Endothelial cell of umbilical vein (primary cell): ENCODE results near the gene GPR42. TPM values are rescaled to one million over a fixed set of nuclear protein-coding genes. Genes with fewer than 3 reads are reported as not detected.

Source experiments
- BruUV-seq: library from RNA; stranded (reverse); fragments of 400-500 nt; replicated peaks from 2 replicates; lab custom pipeline; 2021; lab: Mats Ljungman, UMichigan
- CTCF ChIA-PET: fragments of 300-600, 350-600 bp; sonication (Branson Sonifier 250); formaldehyde crosslinking; loops from one replicate; lab custom pipeline; 2021; ENCODE audit warnings: antibody characterized with exemption, inconsistent platforms; lab: Charles Lee
- POLR2A ChIA-PET: fragments of 300-600, 350-600 bp; sonication (Branson Sonifier 250); formaldehyde crosslinking; loops from one replicate; lab custom pipeline; 2021; ENCODE audit warnings: antibody characterized with exemption, inconsistent platforms; lab: Charles Lee
- DNase-seq: peaks from one replicate; pipeline ENCODE4 v3.0.0-alpha.2; 2011; ENCODE audit warnings: low read depth, low spot score
- FAIRE-seq: peaks from 2 replicates; lab custom pipeline; 2011; peaks lifted over from hg19 to GRCh38; lab: Jason Lieb, UNC
- H2AFZ ChIP-seq: 2 replicates; pipeline ENCODE4 v1.6.0; 2012; ENCODE audit warnings: low read depth, low read length, control low read depth, inconsistent platforms
- H3K27ac ChIP-seq: 2 replicates; pipeline ENCODE4 v1.5.1; 2011; ENCODE audit warnings: low read depth, mild to moderate bottlenecking, control low read depth, low read length, moderate library complexity; ENCODE audit not compliant: insufficient read depth
- H3K27me3 ChIP-seq, 2 experiments: 2 replicates each; pipeline versions ENCODE4 v1.6.0 to v1.6.1; 2011; ENCODE audit warnings: low read length in 2 of 2, mixed read lengths in 1 of 2; ENCODE audit not compliant: control insufficient read depth in 2 of 2, insufficient read depth in 2 of 2
- H3K36me3 ChIP-seq, 2 experiments: 2 replicates in 1 of 2; 3 replicates in 1 of 2; pipeline ENCODE4 v1.5.1; 2011; ENCODE audit warnings: low read length in 2 of 2, mild to moderate bottlenecking in 1 of 2, moderate library complexity in 1 of 2; ENCODE audit not compliant: control insufficient read depth in 2 of 2, insufficient read depth in 2 of 2; ENCODE audit errors: extremely low read depth in 1 of 2
- H3K4me1 ChIP-seq: 3 replicates; pipeline ENCODE4 v1.5.1; 2011; ENCODE audit warnings: mild to moderate bottlenecking, low read length; ENCODE audit not compliant: control insufficient read depth, insufficient read depth; ENCODE audit errors: extremely low read depth
- H3K4me2 ChIP-seq: 2 replicates; pipeline ENCODE4 v1.6.1; 2011; ENCODE audit warnings: low read length, control low read depth, mixed read lengths; ENCODE audit not compliant: insufficient read depth
- H3K4me3 ChIP-seq, 3 experiments: fragments of 200-600 bp in 1 of 3; sonication (generic), shearing (Covaris generic) in 1 of 3; replicated peaks in 1 of 3; 2 replicates each; pipeline ENCODE4 v1.5.1; 2011 to 2016; ENCODE audit warnings: control low read depth in 3 of 3, low read length in 3 of 3, mild to moderate bottlenecking in 2 of 3, inconsistent platforms in 1 of 3, low read depth in 1 of 3, moderate library complexity in 1 of 3; ENCODE audit not compliant: insufficient read depth in 1 of 3
- H3K79me2 ChIP-seq: 2 replicates; pipeline ENCODE4 v1.6.0; 2012; ENCODE audit warnings: low read length, inconsistent platforms; ENCODE audit not compliant: control insufficient read depth, insufficient read depth
- H3K9ac ChIP-seq: replicated peaks from 2 replicates; pipeline ENCODE3; 2011; ENCODE audit warnings: low read length, control low read depth; ENCODE audit not compliant: insufficient read depth; ENCODE audit errors: extremely low read depth
- H3K9me1 ChIP-seq: replicated peaks from 3 replicates; pipeline ENCODE4 v1.6.0; 2011; ENCODE audit warnings: mild to moderate bottlenecking, low read length; ENCODE audit not compliant: control insufficient read depth, insufficient read depth; ENCODE audit errors: extremely low read depth
- H3K9me3 ChIP-seq: replicated peaks from 2 replicates; pipeline ENCODE4 v1.5.1; 2012; ENCODE audit warnings: low read length, inconsistent platforms; ENCODE audit not compliant: control insufficient read depth, insufficient read depth
- H4K20me1 ChIP-seq: replicated peaks from 2 replicates; pipeline ENCODE3; 2011; ENCODE audit warnings: mild to moderate bottlenecking, low read length; ENCODE audit not compliant: control insufficient read depth, insufficient read depth; ENCODE audit errors: extremely low read depth
- CTCF ChIP-seq, 2 donors: IDR thresholded peaks; 1 replicate in 1 of 2; 2 replicates in 1 of 2; pipeline ENCODE4 v1.5.1; 2011; ENCODE audit warnings: low read length in 2 of 2, mild to moderate bottlenecking in 2 of 2, moderate library complexity in 2 of 2, control low read depth in 1 of 2, inconsistent platforms in 1 of 2, low read depth in 1 of 2; ENCODE audit not compliant: insufficient read depth in 1 of 2; ENCODE audit errors: extremely low read depth in 1 of 2
- EZH2 ChIP-seq: IDR thresholded peaks from 2 replicates; pipeline ENCODE4 v1.6.1; 2012; ENCODE audit warnings: borderline replicate concordance, low read depth, mild to moderate bottlenecking, moderate library complexity, low read length, inconsistent platforms; ENCODE audit not compliant: severe bottlenecking
- FOS ChIP-seq: IDR thresholded peaks from 2 replicates; pipeline ENCODE4 v1.6.1; 2011; ENCODE audit warnings: mild to moderate bottlenecking, low read length, moderate library complexity, borderline replicate concordance; ENCODE audit not compliant: insufficient read depth
- GATA2 ChIP-seq: IDR thresholded peaks from 2 replicates; pipeline ENCODE4 v1.7.0; 2011; ENCODE audit warnings: low read depth, mild to moderate bottlenecking, moderate library complexity, mixed read lengths, low read length; ENCODE audit not compliant: insufficient read length, insufficient read depth
- JUN ChIP-seq: IDR thresholded peaks from 2 replicates; pipeline ENCODE4 v1.6.1; 2011; ENCODE audit warnings: borderline replicate concordance, low read depth; ENCODE audit not compliant: insufficient read length, insufficient read depth
- MAX ChIP-seq: IDR thresholded peaks from 2 replicates; pipeline ENCODE4 v1.6.1; 2011; ENCODE audit not compliant: insufficient read depth, insufficient read length
- MYC ChIP-seq: IDR thresholded peaks from one replicate; pipeline ENCODE4 v1.6.1; 2011; ENCODE audit warnings: mild to moderate bottlenecking, low read depth, low read length
- POLR2A ChIP-seq: IDR thresholded peaks from 2 replicates; pipeline ENCODE4 v1.6.1; 2012; ENCODE audit warnings: low read depth, mild to moderate bottlenecking, control low read depth, low read length
- POLR2AphosphoS5 ChIP-seq: IDR thresholded peaks from 2 replicates; pipeline ENCODE4 v1.6.1; 2012; ENCODE audit warnings: low read depth, mild to moderate bottlenecking, control low read depth, low read length, moderate library complexity; ENCODE audit not compliant: insufficient read depth
- dilution Hi-C: fragments of 300-500 bp; cut with MboI; formaldehyde crosslinking; loops from one replicate; pipeline ENCODE4 v1.15.0; 2019; ENCODE audit warnings: low sequenced_read_pairs; ENCODE audit not compliant: extremely low pct_ligation_motif_present
- intact Hi-C: fragments of 100-400 bp; cut with micrococcal nuclease; formaldehyde crosslinking; loops from one replicate; pipeline ENCODE4 v1.10.0; 2022
- polyA plus RNA-seq, 4 experiments: library from polyadenylated mRNA; depleted of rRNA in 3 of 4; stranded (reverse) in 3 of 4; unstranded in 1 of 4; fragments of >200 nt; gene quantifications; 2 replicates each; pipeline versions ENCODE4 v1.2.1 to v1.2.3, GENCODE V29; 2011 to 2012; ENCODE audit warnings: missing spikeins in 1 of 4
- total RNA-seq: library from RNA; stranded (reverse); gene quantifications from 2 replicates; pipeline ENCODE4 v1.2.3, GENCODE V29; 2021

Gene GPR42
- total and polyA plus RNA-seq, 2 donors (not counting 3 experiments of a cell fraction or from before 2014, with no cell fraction given), result not detected

GRCh38 chr19:35369522-35369921, 1.3 kb upstream of the GPR42 start:
- FAIRE-seq, result no peak
- ChIA-PET CTCF (no interaction called here), POLR2A (no interaction called here)
- Histone ChIP-seq H3K27me3 (peaks cover 2 to 3% of the 10 kb centered on the region in 2 experiments), H3K4me2 (no peak overlapping the region), H3K4me3 (no peak overlapping the region), H3K36me3 (no peaks in the 10 kb centered on the region), H2AFZ (no peak overlapping the region), H4K20me1 (no peaks in the 10 kb centered on the region), H3K9me3 (no peaks in the 10 kb centered on the region), H3K79me2 (no peaks in the 10 kb centered on the region), H3K27ac (no peak overlapping the region), H3K9ac (no peak overlapping the region), H3K4me1 (no peaks in the 10 kb centered on the region), H3K9me1 (no peaks in the 10 kb centered on the region)
- TF ChIP-seq MAX, result no peak
- no peak for TF ChIP-seq POLR2A
- TF ChIP-seq JUN, result no peak
- TF ChIP-seq MYC, result no peak
- no peak for TF ChIP-seq CTCF (IDR thresholded peaks at IDR 0.05; ENCODE audit: extremely low read depth in 1 of 2, insufficient read depth in 1 of 2, low read depth in 1 of 2, low read length in 2 of 2)
- no peak for TF ChIP-seq POLR2AphosphoS5
- TF ChIP-seq EZH2, result no peak
- no peak for TF ChIP-seq GATA2
- no peak for TF ChIP-seq FOS
- dilution Hi-C loops (no loop called here), intact Hi-C loops (no loop called here)
- no peak for DNase-seq
- BruUV-seq, result no TSS peak
